IPS-20b (cell line): ENCODE results near the gene RASAL2.
"Not testable (repeated sequence)": the region's sequence is repeated elsewhere in the genome, so short reads cannot be mapped to it uniquely, and the experiment has no call there.

ENCODE experiments used
- H3K27ac ChIP-seq: one replicate; pipeline ENCODE4 v1.5.1; 2013; ENCODE audit warnings: low read length
- H3K27me3 ChIP-seq: 2 replicates; pipeline ENCODE4 v1.6.1; 2013; ENCODE audit warnings: mild to moderate bottlenecking, low read length, inconsistent platforms; ENCODE audit not compliant: insufficient read depth
- H3K36me3 ChIP-seq: 2 replicates; pipeline ENCODE4 v1.6.1; 2013; ENCODE audit warnings: low read depth, mild to moderate bottlenecking, inconsistent platforms, low read length, moderate library complexity; ENCODE audit not compliant: insufficient read depth
- H3K4me1 ChIP-seq: 2 replicates; pipeline ENCODE4 v1.6.1; 2013; ENCODE audit warnings: mild to moderate bottlenecking, control low read depth, inconsistent platforms, low read length, moderate library complexity; ENCODE audit not compliant: insufficient read depth
- H3K4me3 ChIP-seq: 2 replicates; pipeline ENCODE4 v1.5.1; 2013; ENCODE audit warnings: mild to moderate bottlenecking, low read length, inconsistent platforms
- H3K9ac ChIP-seq: 2 replicates; pipeline ENCODE4 v1.6.1; 2013; ENCODE audit warnings: low read depth, mild to moderate bottlenecking, inconsistent platforms, low read length, moderate library complexity
- H3K9me3 ChIP-seq: 2 replicates; pipeline ENCODE4 v1.6.1; 2013; ENCODE audit warnings: mild to moderate bottlenecking, low read depth, low read length, inconsistent platforms; ENCODE audit not compliant: insufficient read depth

RASAL2 gene

DNA sequence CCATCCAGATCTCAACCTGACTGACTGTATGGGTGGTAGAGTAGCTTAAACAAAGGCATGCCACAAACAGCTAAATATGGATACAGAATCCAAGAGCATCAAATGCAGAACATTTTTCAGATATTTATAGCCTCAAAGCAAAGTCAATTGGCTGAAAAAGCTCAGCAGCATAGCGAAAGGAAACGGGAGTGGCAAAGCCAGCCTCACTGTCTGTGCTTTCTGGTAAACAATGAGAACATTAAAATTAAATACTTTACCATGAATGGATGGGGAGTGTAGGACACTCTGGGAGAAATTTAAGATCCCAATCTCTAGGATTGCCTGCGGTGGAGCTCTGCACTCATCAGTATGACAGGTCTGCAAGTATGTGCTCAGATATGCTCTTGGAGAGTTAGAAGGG, 4.4 kb downstream of the RASAL2 start:
- H3K4me1 ChIP-seq = peaks cover 30% of the 10 kb centered on the region
- H3K9me3 ChIP-seq = no peaks in the 10 kb centered on the region
- no peaks in the 10 kb centered on the region for H3K36me3 ChIP-seq
- H3K27ac ChIP-seq = no peak overlapping the region
- H3K9ac ChIP-seq = no peak overlapping the region
- H3K4me3 ChIP-seq = no peak overlapping the region
- no peaks in the 10 kb centered on the region; the same call in 1 of the 2 replicates for H3K27me3 ChIP-seq

GRCh38 chr1:178101266-178101630, 7.3 kb downstream of the RASAL2 start:
- Histone ChIP-seq H3K27me3 (no peaks in the 10 kb centered on the region), H3K9ac (no peak overlapping the region), H3K4me3 (no peak overlapping the region), H3K36me3 (no peaks in the 10 kb centered on the region), H3K9me3 (no peaks in the 10 kb centered on the region), H3K27ac (no peak overlapping the region), H3K4me1 (peaks cover 18% of the 10 kb centered on the region)

- Histone ChIP-seq H3K9me3 (no peaks in the 10 kb centered on the region), H3K9ac (no peak overlapping the region), H3K4me1 (peaks cover 15% of the 10 kb centered on the region), H3K27me3 (no peaks in the 10 kb centered on the region), H3K4me3 (no peak overlapping the region), H3K36me3 (no peaks in the 10 kb centered on the region), H3K27ac (no peak overlapping the region)
These were observed 7.8 kb downstream of the RASAL2 start for GRCh38 chr1:178101654-178102053.

DNA sequence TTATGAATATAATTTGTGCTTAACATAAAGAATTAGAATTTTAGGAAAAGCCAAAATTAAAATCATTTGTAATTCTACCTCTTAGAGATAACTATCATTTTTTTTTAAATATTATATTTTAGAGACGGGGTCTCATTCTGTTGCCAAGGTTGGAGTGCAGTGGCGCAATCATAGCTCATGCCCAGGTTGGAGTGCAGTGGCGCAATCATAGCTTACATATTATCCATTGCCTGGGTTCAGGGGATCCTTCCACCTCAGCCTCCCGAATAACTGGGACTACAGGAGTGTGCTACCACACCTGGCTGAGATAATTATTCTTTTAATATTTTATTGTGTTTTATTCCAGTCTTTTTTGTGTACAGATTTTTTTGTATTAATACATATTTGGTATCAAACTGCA, 8.3 kb downstream of the RASAL2 start:
- Histone ChIP-seq H3K27ac (no peak overlapping the region), H3K9ac (no peak overlapping the region), H3K9me3 (no peaks in the 10 kb centered on the region), H3K27me3 (no peaks in the 10 kb centered on the region), H3K4me3 (no peak overlapping the region), H3K36me3 (no peaks in the 10 kb centered on the region), H3K4me1 (peaks cover 11% of the 10 kb centered on the region)

DNA sequence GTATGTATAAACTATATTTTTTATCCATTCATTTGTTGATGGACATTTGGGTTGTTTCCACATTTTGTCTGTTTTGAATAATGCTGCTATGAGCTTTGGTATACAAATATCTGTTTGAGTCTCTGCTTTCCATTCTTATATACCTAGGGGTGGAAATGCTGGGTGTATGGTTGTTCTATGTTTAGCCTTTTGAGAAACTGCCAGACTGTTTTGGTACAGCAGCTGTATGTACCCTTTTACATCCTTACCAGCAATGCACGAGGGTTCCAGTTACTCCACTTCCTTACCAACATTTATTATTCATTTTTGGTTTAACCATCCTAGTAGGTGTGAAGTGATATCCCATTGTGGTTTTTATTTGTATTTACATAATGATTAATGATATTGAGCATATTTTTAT, 13.9 kb downstream of the RASAL2 start:
- Histone ChIP-seq H3K27ac (no peak overlapping the region), H3K4me1 (no peaks in the 10 kb centered on the region; the same call in 1 of the 2 replicates), H3K9ac (no peak overlapping the region), H3K36me3 (no peaks in the 10 kb centered on the region), H3K4me3 (no peak overlapping the region), H3K9me3 (no peaks in the 10 kb centered on the region), H3K27me3 (no peaks in the 10 kb centered on the region)

GRCh38 chr1:178109348-178110143, 15.6 kb downstream of the RASAL2 start:
- no peak overlapping the region for H3K4me3 ChIP-seq
- H3K27me3 ChIP-seq = no peaks in the 10 kb centered on the region
- H3K4me1 ChIP-seq = peaks cover 3% of the 10 kb centered on the region
- no peak overlapping the region for H3K9ac ChIP-seq
- H3K9me3 ChIP-seq = no peaks in the 10 kb centered on the region
- H3K27ac ChIP-seq = no peak overlapping the region
- H3K36me3 ChIP-seq = no peaks in the 10 kb centered on the region

GRCh38 chr1:178115260-178115659, 21.4 kb downstream of the RASAL2 start:
- Histone ChIP-seq H3K36me3 (no peaks in the 10 kb centered on the region), H3K4me1 (peaks cover 3% of the 10 kb centered on the region; the same call in 1 of the 2 replicates), H3K9ac (no peak overlapping the region), H3K27me3 (no peaks in the 10 kb centered on the region), H3K9me3 (peaks cover 10% of the 10 kb centered on the region; the same call in 1 of the 2 replicates), H3K4me3 (no peak overlapping the region), H3K27ac (no peak overlapping the region)

DNA sequence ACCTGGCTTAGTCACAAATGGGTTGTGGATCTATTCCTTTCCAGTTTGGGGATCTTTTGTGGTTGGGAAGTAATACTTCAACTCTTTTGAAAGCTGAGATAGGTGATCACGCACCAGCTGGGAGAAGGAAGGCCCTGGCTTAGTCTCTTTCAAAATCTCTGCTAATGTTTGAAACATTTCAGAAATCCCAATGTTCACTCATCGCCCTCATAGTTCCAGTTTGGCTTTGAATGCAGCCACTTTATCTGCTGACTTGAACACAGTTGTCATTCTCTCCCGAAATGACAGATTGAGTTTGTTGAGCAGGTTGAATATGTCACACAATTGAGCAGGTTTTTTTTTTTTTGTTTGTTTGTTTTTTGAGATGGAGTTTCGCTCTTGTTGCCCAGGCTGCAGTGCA, 24.6 kb downstream of the RASAL2 start:
- Histone ChIP-seq H3K36me3 (no peaks in the 10 kb centered on the region), H3K9ac (no peak overlapping the region), H3K4me3 (no peak overlapping the region), H3K27ac (no peak overlapping the region), H3K9me3 (peaks cover 13% of the 10 kb centered on the region; the same call in 1 of the 2 replicates), H3K27me3 (no peaks in the 10 kb centered on the region), H3K4me1 (peaks cover 9% of the 10 kb centered on the region; the same call in 1 of the 2 replicates)

- H3K4me3 ChIP-seq = no peak overlapping the region
- no peak overlapping the region for H3K27ac ChIP-seq
- H3K9me3 ChIP-seq = peaks cover 13% of the 10 kb centered on the region; the same call in 1 of the 2 replicates
- H3K4me1 ChIP-seq = peaks cover 13% of the 10 kb centered on the region; the same call in 1 of the 2 replicates
- no peaks in the 10 kb centered on the region for H3K27me3 ChIP-seq
- no peak overlapping the region for H3K9ac ChIP-seq
- H3K36me3 ChIP-seq = no peaks in the 10 kb centered on the region
These were observed 25.7 kb downstream of the RASAL2 start for GRCh38 chr1:178119628-178120027.

GRCh38 chr1:178120088-178120487, 26.2 kb downstream of the RASAL2 start:
- Histone ChIP-seq H3K9me3 (peaks cover 13% of the 10 kb centered on the region; the same call in 1 of the 2 replicates), H3K9ac (no peak overlapping the region), H3K27ac (no peak overlapping the region), H3K4me3 (no peak overlapping the region), H3K4me1 (peaks cover 13% of the 10 kb centered on the region; the same call in 1 of the 2 replicates), H3K27me3 (no peaks in the 10 kb centered on the region), H3K36me3 (no peaks in the 10 kb centered on the region)

DNA sequence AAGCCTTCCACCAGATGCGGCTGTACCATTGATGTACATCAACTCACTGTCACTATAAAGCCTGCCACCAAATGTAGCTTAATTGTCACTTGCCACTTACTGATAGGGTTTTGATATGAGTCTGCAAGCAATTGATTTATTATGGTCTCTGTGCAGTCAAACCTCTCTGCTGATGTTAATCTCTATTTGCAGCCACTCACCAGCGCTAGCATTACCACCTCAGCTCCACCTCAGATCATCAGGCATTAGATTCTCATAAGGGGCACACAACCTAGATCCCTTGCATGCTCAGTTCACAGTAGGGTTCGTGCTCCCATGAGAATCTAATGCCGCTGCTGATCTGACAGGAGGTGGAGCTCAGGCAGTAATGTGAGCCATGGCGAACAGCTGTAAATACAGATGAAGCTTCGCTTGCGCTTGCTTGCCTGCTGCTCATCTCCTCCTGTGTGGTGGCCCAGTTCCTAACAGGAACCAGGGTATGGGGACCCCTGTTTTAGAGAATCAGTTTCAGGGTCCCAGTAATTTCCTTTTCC, 26.7 kb downstream of the RASAL2 start:
- H3K9me3 ChIP-seq = peaks cover 13% of the 10 kb centered on the region; the same call in 1 of the 2 replicates
- not testable (repeated sequence) for H3K4me3 ChIP-seq, H3K27me3 ChIP-seq, H3K36me3 ChIP-seq, H3K27ac ChIP-seq, H3K9ac ChIP-seq
- H3K4me1 ChIP-seq = peaks cover 13% of the 10 kb centered on the region; the same call in 1 of the 2 replicates

DNA sequence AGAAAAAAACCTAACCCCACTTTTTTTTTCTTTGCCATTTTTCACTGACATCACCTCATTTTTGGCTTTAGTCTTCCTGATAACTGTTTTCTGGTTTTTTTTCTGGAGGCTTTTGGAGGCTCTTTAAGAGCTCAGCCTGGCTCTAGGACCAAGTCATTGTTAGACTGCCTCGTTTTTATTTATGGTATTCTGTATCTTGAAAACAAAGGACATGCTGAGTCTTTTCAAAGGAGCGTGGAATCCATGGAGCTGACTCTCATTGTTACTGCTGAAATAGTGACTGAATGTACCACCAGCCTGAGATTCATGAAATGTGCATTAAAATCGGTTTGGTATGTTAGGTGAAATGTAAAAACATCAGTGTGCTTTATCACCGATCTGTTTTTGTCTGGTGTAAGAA, 28.0 kb downstream of the RASAL2 start:
- H3K9ac ChIP-seq = peak overlapping the region; percentile 26; the same call in 1 of the 2 replicates
- H3K9me3 ChIP-seq = peaks cover 13% of the 10 kb centered on the region; the same call in 1 of the 2 replicates
- no peak overlapping the region for H3K27ac ChIP-seq
- H3K4me3 ChIP-seq = no peak overlapping the region; the same call in 1 of the 2 replicates
- peaks cover 13% of the 10 kb centered on the region; the same call in 1 of the 2 replicates for H3K4me1 ChIP-seq
- no peaks in the 10 kb centered on the region for H3K36me3 ChIP-seq
- H3K27me3 ChIP-seq = no peaks in the 10 kb centered on the region
